GM18909 (cell line): ENCODE results near the gene DALRD3.

Experiments used
- ATAC-seq: cut with Tn5 transposase; IDR thresholded peaks from one replicate; pipeline ENCODE4 v1.9.1; 2021; ENCODE audit warnings: mild to moderate bottlenecking; ENCODE audit not compliant: unreplicated experiment, poor library complexity

Gene DALRD3

DNA sequence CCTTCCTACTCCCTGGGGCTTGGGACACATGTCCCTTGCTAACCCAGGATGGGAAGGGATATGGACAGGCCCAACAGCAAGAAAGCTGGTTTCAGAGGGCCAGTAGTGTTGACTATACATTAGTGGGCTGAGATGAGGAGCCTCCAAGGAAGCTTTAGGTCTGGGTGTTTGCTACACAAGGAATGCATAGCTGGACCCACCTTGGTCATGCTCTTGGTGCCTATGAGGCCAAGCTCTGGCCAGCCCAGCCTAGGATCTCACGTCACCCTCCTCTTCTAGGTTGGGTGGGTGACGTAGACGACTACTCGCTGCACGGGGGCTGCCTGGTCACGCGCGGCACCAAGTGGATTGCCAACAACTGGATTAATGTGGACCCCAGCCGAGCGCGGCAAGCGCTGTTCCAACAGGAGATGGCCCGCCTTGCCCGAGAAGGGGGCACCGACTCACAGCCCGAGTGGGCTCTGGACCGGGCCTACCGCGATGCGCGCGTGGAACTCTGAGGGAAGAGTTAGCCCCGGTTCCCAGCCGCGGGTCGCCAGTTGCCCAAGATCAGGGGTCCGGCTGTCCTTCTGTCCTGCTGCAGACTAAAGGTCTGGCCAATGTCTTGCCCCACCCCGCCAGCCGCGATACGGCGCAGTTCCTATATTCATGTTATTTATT, 11.8 kb downstream of the DALRD3 start:
- ATAC-seq: peak; percentile 2

DNA sequence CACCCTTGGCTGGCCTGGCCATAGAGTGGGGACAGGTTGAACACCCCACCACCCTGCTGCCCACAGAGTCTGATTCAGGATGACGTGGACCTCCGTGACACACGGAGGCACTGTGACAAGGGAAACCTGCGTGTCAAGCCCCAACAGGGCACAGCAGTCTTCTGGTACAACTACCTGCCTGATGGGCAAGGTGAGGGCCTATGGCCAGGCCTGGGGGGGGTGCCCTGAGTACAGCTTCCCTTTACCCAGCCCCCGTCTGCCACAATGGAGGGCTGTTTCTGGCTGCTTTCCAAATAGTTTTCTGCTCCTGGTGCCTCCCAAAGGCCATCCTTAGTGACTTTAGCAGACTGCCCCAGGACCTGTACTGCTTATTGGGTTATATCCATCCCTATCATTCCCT, 12.4 kb downstream of the DALRD3 start:
- ATAC-seq: no peak

DNA sequence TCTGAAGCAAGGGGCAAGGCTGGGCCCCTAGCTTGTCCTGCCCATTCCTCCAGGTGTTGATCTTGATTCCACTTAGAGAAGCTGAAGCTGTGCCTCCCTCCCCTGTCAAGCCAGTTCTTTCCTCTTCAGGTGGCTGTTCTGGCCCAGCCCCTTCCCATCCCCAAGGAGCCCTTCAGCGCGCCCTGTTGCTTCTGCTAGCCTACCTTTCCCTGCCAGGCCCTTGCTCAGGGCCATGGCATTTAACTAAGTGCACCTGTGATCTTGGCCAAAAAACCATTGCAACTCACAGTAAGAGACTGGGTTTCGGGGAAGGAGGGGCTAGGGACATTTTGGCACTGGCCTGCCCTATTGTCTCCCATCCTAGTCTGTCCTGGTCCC, 13.1 kb downstream of the DALRD3 start:
- no peak for ATAC-seq

DNA sequence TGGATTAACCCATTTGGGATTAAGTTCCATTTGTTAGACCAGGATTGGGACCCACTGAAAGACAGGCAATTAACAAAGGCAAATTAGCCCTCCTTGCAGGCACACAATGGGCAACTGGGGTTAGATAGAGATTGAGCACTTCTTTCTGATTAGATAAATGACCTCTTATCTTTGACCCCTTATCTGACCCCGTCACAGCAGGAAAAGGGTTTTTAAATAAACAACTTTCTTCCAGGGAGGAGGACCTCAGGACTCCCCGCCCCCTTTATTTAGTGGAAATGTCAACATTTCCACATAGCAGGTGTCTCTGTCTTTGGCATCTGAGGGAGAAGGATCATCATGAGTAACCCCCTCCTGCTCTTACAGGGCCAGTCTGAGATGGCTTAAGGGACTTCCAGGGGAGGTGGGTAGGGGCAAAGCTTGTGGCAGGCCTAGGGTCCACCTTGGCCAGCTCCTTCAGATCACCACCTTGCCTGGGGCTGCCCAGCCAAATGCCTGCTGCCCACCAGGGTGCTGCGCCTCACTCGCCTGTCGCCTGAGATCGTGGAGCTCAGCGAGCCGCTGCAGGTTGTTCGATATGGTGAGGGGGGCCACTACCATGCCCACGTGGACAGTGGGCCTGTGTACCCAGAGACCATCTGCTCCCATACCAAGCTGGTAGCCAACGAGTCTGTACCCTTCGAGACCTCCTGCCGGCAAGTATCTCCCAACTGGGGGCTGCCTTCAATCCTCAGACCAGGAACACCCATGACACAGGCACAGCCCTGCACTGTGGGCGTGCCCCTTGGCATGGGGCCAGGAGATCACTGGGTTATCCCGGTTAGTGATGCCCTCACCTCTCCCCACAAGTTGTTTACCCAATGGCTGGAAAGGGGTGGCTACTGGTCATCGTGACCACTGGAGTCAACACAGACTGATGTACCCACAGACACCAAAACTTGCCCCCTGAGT, 13.8 kb downstream of the DALRD3 start:
- ATAC-seq: no peak

DNA sequence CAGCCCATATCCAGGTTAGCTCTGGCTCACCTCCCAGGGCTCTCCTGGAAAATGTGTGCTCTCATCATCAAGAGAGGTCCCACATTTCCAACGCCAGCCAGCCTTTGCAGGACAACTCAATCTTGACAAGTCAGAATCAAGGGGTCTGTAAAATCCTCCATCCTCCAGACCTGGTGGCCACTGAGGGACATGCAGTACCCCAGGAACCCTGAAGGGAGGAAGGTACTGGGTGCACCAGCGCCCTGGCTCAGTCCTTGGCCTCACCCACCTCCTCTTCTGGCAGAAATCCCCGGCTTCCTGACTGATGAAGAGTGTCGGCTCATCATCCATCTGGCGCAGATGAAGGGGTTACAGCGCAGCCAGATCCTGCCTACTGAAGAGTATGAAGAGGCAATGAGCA, 17.2 kb downstream of the DALRD3 start:
- no peak for ATAC-seq

DNA sequence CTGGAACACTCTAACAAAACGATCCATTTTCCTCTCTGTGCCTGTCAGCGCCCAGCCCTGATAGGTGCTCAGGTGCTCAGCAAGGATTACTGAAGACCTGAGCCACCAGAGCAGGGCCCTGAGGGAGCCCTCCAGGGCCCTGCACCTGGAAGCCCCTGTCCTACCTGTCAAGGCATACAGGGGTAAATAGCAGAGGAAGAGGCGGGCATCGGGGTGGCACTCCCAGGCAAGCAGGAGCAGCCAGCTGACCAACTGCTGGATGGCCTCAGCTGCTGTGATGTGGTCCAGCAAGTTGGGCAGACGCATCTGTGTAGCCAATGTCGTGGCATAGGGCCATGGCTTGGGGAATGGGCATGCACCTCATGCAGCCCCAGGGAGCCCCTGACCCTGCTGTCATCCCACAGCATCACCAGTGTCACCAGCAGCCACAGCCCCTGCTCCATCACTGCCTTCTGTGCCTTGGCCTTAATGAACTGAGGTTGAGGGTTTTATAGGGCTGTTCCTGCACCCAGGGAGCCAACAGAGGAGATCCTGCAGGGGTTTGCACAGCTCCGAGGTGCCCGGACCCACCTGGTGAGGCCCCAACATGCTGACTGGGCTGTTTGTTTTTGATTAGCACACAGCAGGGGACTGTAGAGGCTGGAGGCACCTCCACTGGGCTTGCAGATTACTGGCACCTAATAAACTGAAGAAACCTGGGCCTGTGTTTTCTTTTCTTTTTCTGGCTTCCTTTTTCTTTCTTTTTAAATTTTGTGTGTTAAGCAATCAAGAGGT, 19.1 kb downstream of the DALRD3 start:
- ATAC-seq: no peak

DNA sequence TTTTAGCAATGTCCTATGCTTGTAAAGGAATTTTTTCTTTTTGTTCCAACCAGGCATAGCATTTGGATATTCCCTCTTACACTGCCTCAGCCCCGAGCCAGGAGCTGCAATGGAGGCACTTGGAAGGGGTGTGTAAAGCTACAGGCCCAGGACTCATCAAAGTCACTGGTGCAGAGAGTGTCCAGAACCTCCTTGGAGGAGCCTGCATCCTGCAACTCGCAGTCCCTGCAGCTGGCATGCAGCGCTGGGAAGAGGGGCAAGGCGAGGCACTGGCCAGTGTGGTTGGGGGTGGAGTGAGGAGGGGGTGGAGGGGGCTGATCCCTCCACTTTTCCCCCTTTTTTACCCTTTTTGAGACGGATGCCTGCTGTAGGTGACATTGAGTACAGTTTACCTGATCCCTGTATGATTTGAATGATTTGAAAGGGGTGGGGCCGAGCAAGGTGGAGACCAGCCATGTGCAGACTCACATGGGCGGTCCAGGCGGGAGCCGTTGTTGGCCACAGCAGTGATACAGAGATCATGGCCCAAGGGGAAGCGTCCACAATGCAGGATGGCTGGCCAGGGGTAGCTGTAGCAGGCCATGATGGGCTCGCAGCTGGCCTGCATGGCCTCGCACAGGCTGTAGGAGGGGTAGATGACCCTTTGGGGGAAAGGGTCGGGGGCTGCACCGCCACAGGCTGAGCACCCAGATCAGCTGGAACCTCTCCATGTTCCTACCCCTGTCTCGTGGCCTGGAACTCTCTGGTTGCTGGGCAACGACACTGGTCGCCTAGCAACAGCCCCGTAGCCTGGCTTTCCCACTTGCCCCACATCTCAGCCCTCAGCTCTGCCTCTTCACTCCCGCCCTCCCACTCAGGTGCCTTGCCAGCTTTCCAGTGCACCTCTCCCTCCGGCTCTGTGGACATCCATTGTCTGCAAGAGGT, 20.4 kb downstream of the DALRD3 start:
- ATAC-seq: no peak

DNA sequence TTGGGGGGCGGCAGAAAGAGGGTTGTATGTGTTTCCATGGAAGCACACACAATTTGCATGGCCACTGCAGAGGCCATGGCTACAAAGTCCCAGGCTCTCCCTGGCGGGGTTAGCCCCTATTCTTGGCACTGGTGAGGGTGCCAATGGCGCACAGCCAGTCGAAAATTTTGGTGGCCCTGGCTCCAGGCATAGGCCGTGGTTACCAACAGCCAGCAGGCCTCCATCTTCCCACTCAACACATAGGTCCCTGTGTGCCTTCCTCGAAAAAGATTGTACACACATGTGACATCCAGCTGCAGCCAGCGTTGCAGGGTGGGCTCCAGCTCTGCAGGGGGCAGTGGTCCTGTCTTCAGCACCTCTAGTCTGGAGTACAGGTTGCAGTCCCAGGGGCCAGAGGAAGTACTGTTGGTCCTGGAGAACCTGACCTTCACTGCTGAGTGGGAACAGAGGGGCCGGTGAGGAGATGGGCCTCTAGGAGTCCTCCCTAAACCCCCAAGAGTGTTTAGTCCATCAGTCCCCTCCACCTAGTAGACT, 21.2 kb downstream of the DALRD3 start:
- ATAC-seq: no peak

DNA sequence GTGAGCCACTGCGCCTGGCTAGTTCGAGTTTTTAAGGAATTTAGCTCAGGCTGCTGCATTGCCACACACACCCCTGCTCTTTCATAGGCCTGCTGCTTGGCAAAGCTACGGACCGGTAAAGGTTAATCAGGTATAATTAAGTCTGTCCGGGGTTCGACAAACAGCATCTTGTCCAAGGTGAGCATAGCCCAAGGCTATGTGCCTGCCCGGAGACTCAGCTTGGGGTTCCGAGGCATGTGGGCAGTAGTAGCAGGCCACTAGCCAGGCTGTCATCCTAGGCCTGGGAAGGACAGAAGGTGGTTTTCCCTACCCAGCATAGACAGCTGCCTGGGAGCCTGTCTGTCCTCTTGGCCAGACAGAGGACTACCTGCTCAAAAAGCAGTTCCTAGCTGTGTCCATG, 21.7 kb downstream of the DALRD3 start:
- no peak for ATAC-seq

DNA sequence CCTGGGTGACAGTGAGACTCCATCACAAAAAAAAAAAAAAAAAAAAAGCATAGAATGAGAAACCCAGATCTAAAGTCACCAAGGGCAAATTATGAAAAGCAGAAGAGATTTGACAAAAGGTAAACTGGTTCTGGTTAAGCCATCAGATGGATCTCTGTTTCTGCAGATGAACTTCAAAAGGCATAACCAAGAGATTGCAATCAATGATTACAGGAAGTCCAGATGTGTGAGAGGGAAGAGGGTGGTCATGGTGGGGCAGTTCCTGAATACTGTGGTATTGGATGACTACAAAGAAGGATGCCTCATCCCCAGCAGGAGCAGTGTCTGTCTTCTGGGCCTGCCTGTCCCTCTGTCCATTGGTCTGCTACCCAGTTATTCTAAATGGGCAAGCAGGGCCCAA, 24.5 kb downstream of the DALRD3 start:
- no peak for ATAC-seq

DNA sequence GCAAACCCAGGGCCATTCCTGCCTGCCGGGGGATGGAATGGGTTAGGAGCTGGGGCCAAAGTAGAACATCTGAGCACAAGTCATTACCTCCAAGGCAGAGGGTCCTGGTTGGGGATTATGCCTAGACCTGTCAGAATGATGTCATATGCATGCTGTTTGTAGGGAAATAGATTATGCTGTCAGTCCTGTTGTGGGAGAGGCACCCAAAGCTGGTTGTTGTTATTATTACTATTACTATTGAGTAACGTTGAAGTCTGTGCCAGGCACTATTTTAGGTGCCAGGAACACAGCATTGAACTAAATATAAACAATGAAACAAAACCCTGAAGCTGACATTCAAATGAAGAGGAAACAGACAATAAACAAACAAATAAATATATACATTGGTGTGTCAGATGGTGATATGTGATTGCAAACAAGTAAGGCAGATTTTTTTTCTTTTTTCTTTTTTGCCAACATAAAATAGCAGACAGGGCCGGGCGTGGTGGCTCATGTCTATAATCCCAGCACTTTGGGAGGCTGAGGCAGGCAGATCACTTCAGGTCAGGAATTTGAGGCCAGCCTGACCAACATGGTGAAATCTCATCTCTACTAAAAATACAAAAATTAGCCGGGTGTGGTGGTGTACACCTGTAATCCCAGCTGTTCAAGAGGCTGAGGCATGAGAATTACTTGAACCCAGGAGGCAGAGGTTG, 26.4 kb downstream of the DALRD3 start:
- ATAC-seq: no peak

DNA sequence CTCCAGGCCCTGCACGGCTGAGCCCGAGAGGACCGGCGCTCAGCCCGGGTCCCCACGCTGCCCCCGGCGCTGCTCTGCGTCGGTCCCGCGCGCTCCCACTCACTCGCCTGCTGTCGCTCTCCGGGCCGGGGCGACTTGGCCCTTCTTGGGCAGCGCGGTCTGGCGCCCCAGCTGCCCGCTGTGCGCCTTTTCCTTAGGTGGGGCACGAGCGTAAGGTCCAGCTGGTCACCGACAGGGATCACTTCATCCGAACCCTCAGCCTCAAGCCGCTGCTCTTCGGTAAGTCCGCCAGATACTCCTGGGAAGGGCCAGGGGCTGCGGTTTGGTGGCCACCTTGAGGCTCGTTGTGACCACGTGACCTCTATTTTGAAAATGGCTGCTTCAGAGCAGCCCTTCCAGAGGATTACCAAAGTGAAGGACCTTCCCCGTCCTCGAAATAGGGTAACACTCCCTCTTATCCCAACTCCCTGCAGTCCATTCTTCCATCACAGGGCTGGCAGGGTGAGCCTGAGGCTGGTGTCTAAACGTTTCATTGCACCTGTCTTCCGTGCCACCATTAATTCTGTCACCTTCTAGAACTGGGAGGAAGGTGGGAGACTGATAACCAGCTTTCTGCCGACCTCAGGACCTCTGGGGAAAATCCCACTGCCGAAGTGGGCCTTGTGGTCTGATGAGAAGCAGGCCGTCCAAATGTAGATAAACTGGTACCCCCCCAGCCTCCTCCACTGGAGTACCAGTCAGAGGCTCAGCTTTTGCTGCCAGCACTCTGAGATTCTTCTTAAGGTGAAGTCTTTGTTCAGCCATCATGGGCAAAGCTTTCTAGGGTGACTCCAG, 27.5 kb downstream of the DALRD3 start:
- ATAC-seq: no peak

DNA sequence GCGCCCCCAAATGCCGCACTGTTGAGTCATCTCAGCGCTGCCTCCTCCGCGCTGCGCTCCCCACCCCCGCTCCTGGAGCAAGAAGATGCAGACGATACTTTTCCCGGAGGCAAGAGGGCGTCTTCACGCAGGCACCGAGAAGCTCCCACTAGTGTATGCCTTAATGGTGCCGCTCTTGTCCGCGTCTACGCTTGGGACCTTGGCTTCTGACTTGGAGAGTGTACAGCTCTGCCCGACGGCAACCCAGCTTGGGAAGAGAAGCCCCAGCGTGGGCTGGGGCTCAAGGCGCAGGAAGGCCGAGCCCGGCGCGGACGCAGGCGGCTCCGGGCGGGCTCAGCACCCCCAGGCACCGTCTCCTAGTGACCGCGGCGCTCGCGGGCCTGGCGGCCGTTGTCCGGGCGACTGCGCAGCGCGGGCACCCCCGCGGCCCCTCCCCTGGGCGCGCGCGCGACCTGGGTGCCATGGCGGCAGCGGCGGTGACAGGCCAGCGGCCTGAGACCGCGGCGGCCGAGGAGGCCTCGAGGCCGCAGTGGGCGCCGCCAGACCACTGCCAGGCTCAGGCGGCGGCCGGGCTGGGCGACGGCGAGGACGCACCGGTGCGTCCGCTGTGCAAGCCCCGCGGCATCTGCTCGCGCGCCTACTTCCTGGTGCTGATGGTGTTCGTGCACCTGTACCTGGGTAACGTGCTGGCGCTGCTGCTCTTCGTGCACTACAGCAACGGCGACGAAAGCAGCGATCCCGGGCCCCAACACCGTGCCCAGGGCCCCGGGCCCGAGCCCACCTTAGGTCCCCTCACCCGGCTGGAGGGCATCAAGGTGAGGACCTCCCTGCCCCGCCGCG, 28.4 kb downstream of the DALRD3 start, which contains the start of gene P4HTM:
TSS of gene P4HTM (plus strand) at position 446 of the 840 bp plus-strand sequence. CDS start at position 462, 16 bp downstream.
- ATAC-seq: peak; percentile 49

DNA sequence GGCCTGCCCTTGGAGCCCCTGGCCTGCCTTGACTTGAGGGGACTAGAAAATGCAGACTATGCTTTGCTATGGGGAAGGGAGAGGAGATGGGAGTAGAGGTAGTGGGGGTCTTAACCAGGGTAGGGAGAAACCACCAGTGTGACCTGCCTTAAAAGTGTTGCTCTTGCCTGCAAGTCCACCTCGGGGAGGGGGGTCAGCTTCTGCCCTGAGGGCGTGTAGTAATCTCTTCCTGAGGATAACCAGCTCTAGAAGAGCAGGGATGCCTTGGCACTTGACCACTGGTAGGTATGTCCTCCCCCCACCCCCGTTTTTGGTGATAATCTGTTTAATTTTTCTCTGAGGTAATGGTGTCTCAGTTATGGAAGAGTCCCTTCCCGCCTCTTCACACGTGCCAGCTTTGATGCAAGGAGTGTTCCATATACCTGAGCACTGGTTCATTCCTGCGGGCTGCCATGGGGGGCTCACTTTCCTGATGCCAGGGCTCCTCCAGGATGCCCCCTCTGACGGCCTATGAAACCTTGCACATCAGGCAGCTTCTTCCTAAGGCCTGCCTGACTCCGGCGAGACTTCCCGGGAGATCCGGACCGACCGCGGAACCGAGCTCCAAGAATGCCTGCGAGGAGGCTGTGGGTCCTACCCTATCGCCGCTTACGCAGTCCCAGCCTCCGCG, 29.1 kb downstream of the DALRD3 start:
- no peak for ATAC-seq

DNA sequence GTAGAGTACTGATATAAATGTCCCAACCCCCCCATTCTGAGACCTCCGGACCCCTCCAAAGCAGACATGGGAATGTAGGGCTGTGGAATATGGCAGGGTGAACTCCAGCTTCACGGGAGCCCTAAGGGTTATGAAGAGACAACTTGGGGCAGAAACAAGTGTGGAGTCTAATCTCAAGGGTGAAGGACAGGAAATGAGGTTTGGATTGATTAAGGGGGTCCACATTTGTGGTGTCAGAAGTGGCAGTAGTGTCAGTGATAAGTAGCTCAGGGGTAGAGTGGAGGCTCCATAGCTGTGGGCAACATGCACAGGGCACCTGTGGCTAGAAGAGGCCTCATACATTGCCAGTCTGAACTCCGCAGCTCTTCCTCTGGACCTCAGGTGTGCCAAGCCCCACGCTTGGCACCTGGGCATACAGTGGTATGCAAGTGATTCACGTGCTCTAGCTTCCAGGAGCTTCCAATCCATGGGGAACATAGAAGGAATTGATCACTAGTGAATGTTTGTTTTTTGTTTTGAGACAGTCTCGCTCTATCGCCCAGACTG, 32.5 kb downstream of the DALRD3 start:
- ATAC-seq: no peak

DNA sequence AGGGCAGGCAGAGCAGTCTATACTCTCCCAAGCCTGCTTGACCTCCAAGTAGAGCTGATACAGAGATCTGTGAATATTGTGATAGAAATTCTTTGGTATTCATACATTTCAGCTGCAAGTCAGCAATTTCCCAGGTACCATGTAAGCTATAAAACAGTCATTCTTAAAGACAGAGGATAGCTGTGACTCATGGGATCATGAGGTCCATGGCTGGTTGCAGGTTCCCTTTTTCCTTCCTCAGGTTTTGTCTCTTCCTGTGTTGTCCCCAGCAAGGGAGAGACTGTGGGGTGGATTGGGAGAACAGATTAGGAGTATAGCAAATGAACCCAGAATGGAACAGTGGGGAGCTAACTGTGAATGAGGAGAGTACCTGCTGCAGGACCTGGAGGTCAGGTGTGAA, 33.7 kb downstream of the DALRD3 start:
- ATAC-seq: no peak
